HG03565 (cell line): ENCODE measurements around the gene LGALS12.
A peak's percentile ranks its signal among the peaks of the same experiment; 100 is the strongest.
"Not testable (repeated sequence)": the region's sequence is repeated elsewhere in the genome, so short reads cannot be mapped to it uniquely, and the experiment has no call there.

Source experiments
- ATAC-seq: cut with Tn5 transposase; IDR thresholded peaks from one replicate; pipeline ENCODE4 v1.9.1; 2021; ENCODE audit warnings: mild to moderate bottlenecking, moderate library complexity; ENCODE audit not compliant: unreplicated experiment

LGALS12 gene

GRCh38 chr11:63532799-63533475 lies 27.1 kb downstream of the LGALS12 start:
- ATAC-seq: no peak

GRCh38 chr11:63534076-63534475 lies 28.2 kb downstream of the LGALS12 start:
- no peak for ATAC-seq

- no peak for ATAC-seq
Observed at GRCh38 chr11:63534895-63535461, 29.1 kb downstream of the LGALS12 start.

- no peak for ATAC-seq
Observed at GRCh38 chr11:63535734-63536133, 29.9 kb downstream of the LGALS12 start.

- ATAC-seq: no peak
Observed at GRCh38 chr11:63536669-63537292, 30.9 kb downstream of the LGALS12 start, which contains the start of gene PLAAT4. Gene PLAAT4, plus strand, starts transcription at chr11:63536808. Its CDS starts 61 bp downstream, at chr11:63536869.

GRCh38 chr11:63537293-63538101 lies 31.6 kb downstream of the LGALS12 start:
- ATAC-seq: no peak

GRCh38 chr11:63542506-63542905 lies 36.6 kb downstream of the LGALS12 start:
- ATAC-seq: not testable (repeated sequence)

- ATAC-seq: no peak
Observed at GRCh38 chr11:63543711-63544110, 37.8 kb downstream of the LGALS12 start.

- no peak for ATAC-seq
Observed at GRCh38 chr11:63547061-63547460, 41.2 kb downstream of the LGALS12 start.

GRCh38 chr11:63548178-63548577 lies 42.3 kb downstream of the LGALS12 start:
- ATAC-seq: no peak

- no peak for ATAC-seq
Observed at GRCh38 chr11:63549411-63549810, 43.5 kb downstream of the LGALS12 start.

GRCh38 chr11:63550156-63550700 lies 44.3 kb downstream of the LGALS12 start:
- not testable (repeated sequence) for ATAC-seq

GRCh38 chr11:63551091-63551888 lies 45.4 kb downstream of the LGALS12 start:
- no peak for ATAC-seq

- no peak for ATAC-seq
Observed at GRCh38 chr11:63551889-63552266, 46.0 kb downstream of the LGALS12 start.

GRCh38 chr11:63552921-63553320 lies 47.0 kb downstream of the LGALS12 start:
- ATAC-seq: no peak

GRCh38 chr11:63553759-63554158 lies 47.9 kb downstream of the LGALS12 start:
- ATAC-seq: peak; percentile 72

GRCh38 chr11:63554877-63555223 lies 49.0 kb downstream of the LGALS12 start:
- no peak for ATAC-seq

GRCh38 chr11:63556404-63557013 lies 50.6 kb downstream of the LGALS12 start:
- no peak for ATAC-seq

GRCh38 chr11:63557570-63557969 lies 51.7 kb downstream of the LGALS12 start:
- no peak for ATAC-seq
